Measurements from ENCODE around the gene NUP62. TPM values are rescaled to one million over a fixed set of nuclear protein-coding genes. Genes with fewer than 3 reads are reported as not detected.

NUP62 gene
- total RNA-seq, 1 experiment from 2014 or later = 85.2 TPM

- no TSS peak for BruUV-seq (replicated peaks)
- H3K9me3 ChIP-seq (ENCODE audit: control insufficient read depth in 1 of 2, insufficient read depth in 1 of 2, low read depth in 1 of 2, low read length in 2 of 2) = no peaks in the 10 kb centered on the region
- H3K9ac ChIP-seq (ENCODE audit: low read length) = no peak overlapping the region
- H3K27me3 ChIP-seq (ENCODE audit: insufficient read depth, low read length) = no peaks in the 10 kb centered on the region
- no peak overlapping the region for H3K4me2 ChIP-seq (ENCODE audit: low read length)
- H4K20me1 ChIP-seq (ENCODE audit: insufficient read depth) = peaks cover 5% of the 10 kb centered on the region; the same call in 1 of the 2 replicates
- H3K27ac ChIP-seq (ENCODE audit: low read depth, low read length) = no peak overlapping the region; the same call in 1 of the 2 replicates
- ChIA-PET POLR2A (no interaction called here), RAD21 (ENCODE audit: low non-redundant PET in 1 of 2, low total read pairs in 2 of 2, uncharacterized antibody in 2 of 2, unreplicated experiment in 2 of 2) (no interaction called here), CTCF (no interaction called here)
- peaks cover 15 to 44% of the 10 kb centered on the region in 2 experiments for H3K36me3 ChIP-seq (ENCODE audit: control insufficient read depth in 1 of 2, insufficient read depth in 2 of 2, low read length in 2 of 2)
- intact Hi-C loops (cut with micrococcal nuclease) = no loop called here
- DNase-seq (ENCODE audit: low read depth, low spot score) (no peak), ATAC-seq (no peak)
- TF ChIP-seq SRF (IDR thresholded peaks at IDR 0.05; ENCODE audit: low read depth) (no peak), MAX (IDR thresholded peaks at IDR 0.05) (no peak), YY1 (IDR thresholded peaks at IDR 0.05; ENCODE audit: extremely low read depth, insufficient replicate concordance, low read depth, low read length) (no peak), CEBPB (IDR thresholded peaks at IDR 0.05; ENCODE audit: low read depth) (no peak), ZNF274 (IDR thresholded peaks at IDR 0.05; ENCODE audit: low read depth, low read length) (no peak), TCF7L2 (IDR thresholded peaks at IDR 0.05; ENCODE audit: borderline replicate concordance, extremely low read depth, insufficient read depth, insufficient read length) (no peak), POLR2AphosphoS5 (IDR thresholded peaks at IDR 0.05; ENCODE audit: low read depth, low read length) (no peak; the same call in 1 of the 2 replicates), EGR1 (IDR thresholded peaks at IDR 0.05; ENCODE audit: low read depth) (no peak), ELF1 (IDR thresholded peaks at IDR 0.05; ENCODE audit: borderline replicate concordance, low read depth) (no peak), POLR2A (IDR thresholded peaks at IDR 0.05; ENCODE audit: borderline replicate concordance, extremely low read depth, insufficient read depth, insufficient read length) (no peak)
- no peak overlapping the region for H2AFZ ChIP-seq (ENCODE audit: low read depth, low read length, poor library complexity, severe bottlenecking)
- no peaks in the 10 kb centered on the region for H3K9me2 ChIP-seq (ENCODE audit: insufficient read depth)
- H3K4me1 ChIP-seq (ENCODE audit: control insufficient read depth in 1 of 2, insufficient read depth in 2 of 2, low read length in 2 of 2) = peaks cover 11 to 54% of the 10 kb centered on the region in 2 experiments; a peak in 2 of 4 replicates
- no peak overlapping the region for H3K4me3 ChIP-seq (replicated peaks in 1 of 2; ENCODE audit: low read depth in 1 of 2, low read length in 2 of 2)
- peaks cover 40% of the 10 kb centered on the region for H3K79me2 ChIP-seq (ENCODE audit: insufficient read depth, low read length)
These were observed 67.5 kb downstream of the NUP62 start for GRCh38 chr19:49861541-49862378.
